Measurements from ENCODE around the gene ELL. TPM values are rescaled to one million over a fixed set of nuclear protein-coding genes. Genes with fewer than 3 reads are reported as not detected.

ELL gene
- total and polyA plus RNA-seq, 2 donors (not counting 3 experiments of a cell fraction or from before 2014, with no cell fraction given): 9.9 to 18.2 TPM

DNA sequence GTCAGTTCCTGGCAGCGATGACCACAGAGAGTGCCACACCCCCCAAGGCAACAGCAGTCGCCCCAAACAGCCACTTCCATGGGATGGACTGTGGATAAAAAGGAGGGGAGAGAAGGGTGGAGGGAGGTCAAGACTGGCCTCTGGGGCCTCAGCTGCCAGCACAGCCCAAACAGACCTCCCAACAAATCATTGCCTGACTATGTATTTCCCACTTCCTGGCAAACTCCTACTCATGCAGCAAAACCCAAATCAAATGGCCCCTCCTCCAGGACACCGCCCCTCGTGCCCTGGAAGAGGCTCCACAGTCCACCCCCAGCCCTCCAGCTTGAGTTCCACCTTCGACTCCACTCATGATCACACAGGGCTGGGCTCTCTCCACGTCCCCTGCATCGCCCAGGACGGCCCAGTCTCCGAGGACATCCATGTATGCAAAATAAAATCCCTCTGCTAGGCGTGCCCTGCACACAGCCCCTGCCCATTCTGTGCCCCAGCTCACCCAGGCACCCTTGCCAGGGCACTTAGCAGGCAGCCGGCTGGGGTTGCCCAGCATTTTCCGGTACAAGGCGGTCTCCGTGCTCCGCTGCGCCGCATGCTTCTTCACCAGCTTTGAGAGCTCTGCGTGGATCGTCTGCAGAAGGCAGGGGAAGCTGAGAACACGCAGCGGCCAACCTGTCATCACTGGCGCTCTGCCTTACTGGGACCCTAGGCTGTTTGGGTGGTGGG, 10.5 kb upstream of the ELL start:
- no peaks in the 10 kb centered on the region for H3K9me3 ChIP-seq (replicated peaks; ENCODE audit: control insufficient read depth, insufficient read depth, low read length)
- intact Hi-C loops (cut with micrococcal nuclease): no loop called here
- no peaks in the 10 kb centered on the region for H3K27me3 ChIP-seq (ENCODE audit: control insufficient read depth in 2 of 2, insufficient read depth in 2 of 2, low read length in 2 of 2)
- H3K9me1 ChIP-seq (replicated peaks; ENCODE audit: control insufficient read depth, extremely low read depth, insufficient read depth, low read length): no peaks in the 10 kb centered on the region
- no peak for DNase-seq (ENCODE audit: low read depth, low spot score)
- dilution Hi-C loops (cut with MboI; ENCODE audit: extremely low pct_ligation_motif_present, low sequenced_read_pairs): no loop called here
- H2AFZ ChIP-seq (ENCODE audit: low read depth, low read length): no peak overlapping the region
- no peak overlapping the region for H3K27ac ChIP-seq (ENCODE audit: insufficient read depth, low read depth, low read length)
- H3K9ac ChIP-seq (replicated peaks; ENCODE audit: extremely low read depth, insufficient read depth, low read length): no peak overlapping the region
- TF ChIP-seq MYC (IDR thresholded peaks at IDR 0.05; ENCODE audit: low read depth, low read length) (no peak), EZH2 (IDR thresholded peaks at IDR 0.05; ENCODE audit: borderline replicate concordance, low read depth, low read length, severe bottlenecking) (no peak), POLR2A (IDR thresholded peaks at IDR 0.05; ENCODE audit: low read depth, low read length) (no peak), FOS (IDR thresholded peaks at IDR 0.05; ENCODE audit: borderline replicate concordance, insufficient read depth, low read length) (no peak), JUN (IDR thresholded peaks at IDR 0.05; ENCODE audit: borderline replicate concordance, insufficient read depth, insufficient read length, low read depth) (no peak)
- TF ChIP-seq, protein P1, sequence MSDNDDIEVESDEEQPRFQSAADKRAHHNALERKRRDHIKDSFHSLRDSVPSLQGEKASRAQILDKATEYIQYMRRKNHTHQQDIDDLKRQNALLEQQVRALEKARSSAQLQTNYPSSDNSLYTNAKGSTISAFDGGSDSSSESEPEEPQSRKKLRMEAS (IDR thresholded peaks at IDR 0.05; ENCODE audit: insufficient read depth, insufficient read length): no peak
- ChIA-PET POLR2A (no interaction called here), CTCF (interaction anchor here (1.2 kb wide), 1 partner anchor 15 kb away, joined by 3 read pairs; no protein-coding TSS in a partner anchor)
- no peak for FAIRE-seq
- H3K4me2 ChIP-seq (ENCODE audit: insufficient read depth, low read length): no peak overlapping the region
- H3K36me3 ChIP-seq (ENCODE audit: control insufficient read depth in 2 of 2, extremely low read depth in 1 of 2, insufficient read depth in 2 of 2, low read length in 2 of 2): peaks cover 5 to 27% of the 10 kb centered on the region in 2 experiments
- H3K4me1 ChIP-seq (ENCODE audit: control insufficient read depth, extremely low read depth, insufficient read depth, low read length): no peaks in the 10 kb centered on the region
- no peak overlapping the region for H3K4me3 ChIP-seq (replicated peaks in 1 of 3; ENCODE audit: insufficient read depth in 1 of 3, low read depth in 1 of 3, low read length in 3 of 3)
- no TSS peak for BruUV-seq (replicated peaks)
- H3K79me2 ChIP-seq (ENCODE audit: control insufficient read depth, insufficient read depth, low read length): no peaks in the 10 kb centered on the region
- no peaks in the 10 kb centered on the region for H4K20me1 ChIP-seq (replicated peaks; ENCODE audit: control insufficient read depth, extremely low read depth, insufficient read depth, low read length)

DNA sequence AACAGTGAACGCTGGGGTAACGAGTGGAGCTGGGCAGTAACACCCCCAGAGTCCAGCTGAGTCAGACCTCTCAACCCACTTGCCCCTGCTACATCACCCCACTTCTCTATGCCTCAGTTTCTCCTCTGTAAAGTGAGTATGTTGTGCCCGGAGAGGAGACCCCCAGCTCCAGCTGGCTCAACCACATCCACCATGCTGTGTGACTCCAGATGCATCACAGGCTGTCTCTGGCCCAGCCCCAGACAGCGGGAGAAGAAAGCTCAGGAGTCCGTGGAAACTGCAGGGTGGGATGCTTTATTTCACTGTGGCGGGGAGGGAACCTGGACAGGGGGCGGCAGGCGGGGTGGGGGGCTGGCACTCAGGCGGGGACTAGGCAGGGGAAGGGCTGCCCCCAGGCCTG, 9.6 kb upstream of the ELL start:
- no peak for DNase-seq (ENCODE audit: low read depth, low spot score)
- Histone ChIP-seq H3K27ac (ENCODE audit: insufficient read depth, low read depth, low read length) (no peak overlapping the region), H3K4me2 (ENCODE audit: insufficient read depth, low read length) (no peak overlapping the region), H3K36me3 (ENCODE audit: control insufficient read depth in 2 of 2, extremely low read depth in 1 of 2, insufficient read depth in 2 of 2, low read length in 2 of 2) (peaks cover 4 to 22% of the 10 kb centered on the region in 2 experiments), H4K20me1 (replicated peaks; ENCODE audit: control insufficient read depth, extremely low read depth, insufficient read depth, low read length) (no peaks in the 10 kb centered on the region), H3K4me3 (replicated peaks in 1 of 3; ENCODE audit: insufficient read depth in 1 of 3, low read depth in 1 of 3, low read length in 3 of 3) (no peak overlapping the region), H3K4me1 (ENCODE audit: control insufficient read depth, extremely low read depth, insufficient read depth, low read length) (no peaks in the 10 kb centered on the region), H3K27me3 (ENCODE audit: control insufficient read depth in 2 of 2, insufficient read depth in 2 of 2, low read length in 2 of 2) (no peaks in the 10 kb centered on the region), H3K79me2 (ENCODE audit: control insufficient read depth, insufficient read depth, low read length) (no peaks in the 10 kb centered on the region), H3K9me3 (replicated peaks; ENCODE audit: control insufficient read depth, insufficient read depth, low read length) (no peaks in the 10 kb centered on the region), H2AFZ (ENCODE audit: low read depth, low read length) (no peak overlapping the region), H3K9ac (replicated peaks; ENCODE audit: extremely low read depth, insufficient read depth, low read length) (no peak overlapping the region), H3K9me1 (replicated peaks; ENCODE audit: control insufficient read depth, extremely low read depth, insufficient read depth, low read length) (no peaks in the 10 kb centered on the region)
- no peak for FAIRE-seq
- intact Hi-C loops (cut with micrococcal nuclease): no loop called here
- no TSS peak for BruUV-seq (replicated peaks)
- CTCF ChIA-PET: interaction anchor here (0.6 to 1.2 kb wide), 2 partner anchors 16 to 875 kb away, joined by 3 read pairs; no protein-coding TSS in a partner anchor
- TF ChIP-seq POLR2AphosphoS5 (IDR thresholded peaks at IDR 0.05; ENCODE audit: insufficient read depth, low read depth, low read length) (no peak), CTCF (IDR thresholded peaks at IDR 0.05; ENCODE audit: extremely low read depth in 1 of 2, insufficient read depth in 1 of 2, low read depth in 1 of 2, low read length in 2 of 2) (no peak), GATA2 (IDR thresholded peaks at IDR 0.05; ENCODE audit: insufficient read depth, insufficient read length, low read depth, low read length) (no peak), EZH2 (IDR thresholded peaks at IDR 0.05; ENCODE audit: borderline replicate concordance, low read depth, low read length, severe bottlenecking) (no peak), FOS (IDR thresholded peaks at IDR 0.05; ENCODE audit: borderline replicate concordance, insufficient read depth, low read length) (no peak), POLR2A (IDR thresholded peaks at IDR 0.05; ENCODE audit: low read depth, low read length) (no peak), JUN (IDR thresholded peaks at IDR 0.05; ENCODE audit: borderline replicate concordance, insufficient read depth, insufficient read length, low read depth) (no peak)
- TF ChIP-seq, protein P1 (IDR thresholded peaks at IDR 0.05; ENCODE audit: insufficient read depth, insufficient read length): no peak
- POLR2A ChIA-PET: interaction anchor here (0.5 kb wide), 1 partner anchor 611 kb away, joined by 5 read pairs; no protein-coding TSS in a partner anchor
- dilution Hi-C loops (cut with MboI; ENCODE audit: extremely low pct_ligation_motif_present, low sequenced_read_pairs): no loop called here
